Head of caudate nucleus (tissue), 42 donors: ENCODE results near the gene ACBD3.

Experiments
- DNase-seq, 42 donors: peaks; one replicate each; pipeline versions ENCODE4 v3.0.0 to v3.0.0-alpha.2; 2020 to 2021; ENCODE audit warnings: mixed read lengths in 7 of 42
- intact Hi-C: fragments of 100-400 bp; cut with DNase I; formaldehyde crosslinking; loops from one replicate; pipeline ENCODE4 v1.15.0; 2022

Gene ACBD3

GRCh38 chr1:226121587-226122400, 64.7 kb downstream of the ACBD3 start:
- intact Hi-C loops: loop anchor here (5.0 to 10.0 kb wide), 4 partner anchors 59 to 213 kb away; partner anchors contain the start of genes ACBD3, H3-3A and SDE2
- DNase-seq: peak in 40 of 42 donors; percentile 23 to 85 (median 68)

- DNase-seq: no peak
- intact Hi-C loops: loop anchor here (5.0 to 10.0 kb wide), 4 partner anchors 59 to 214 kb away; partner anchors contain the start of genes ACBD3, H3-3A and SDE2
These were observed 65.4 kb downstream of the ACBD3 start for GRCh38 chr1:226121049-226121586.

DNA sequence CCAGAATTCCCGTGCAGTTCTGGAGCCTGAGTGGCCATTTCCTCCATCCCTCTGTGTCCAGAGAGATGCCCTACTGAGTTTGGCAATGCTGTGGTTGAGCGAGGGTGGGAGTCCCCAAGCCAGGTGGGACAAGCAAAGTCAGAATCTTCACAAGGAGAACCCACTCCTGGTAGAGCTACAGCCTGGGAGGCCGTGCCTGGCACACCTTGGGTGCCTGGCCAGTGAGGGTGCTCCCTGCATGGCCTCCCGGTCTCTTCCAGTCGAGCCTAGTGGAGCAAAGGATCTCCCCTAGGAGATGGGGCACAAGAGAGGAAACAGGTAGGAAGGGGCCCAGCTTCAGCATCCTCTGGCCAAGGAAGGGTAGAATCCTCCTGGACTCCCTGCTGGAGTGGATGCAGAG, 66.1 kb downstream of the ACBD3 start:
- intact Hi-C loops: loop anchor here (5.0 to 10.0 kb wide), 4 partner anchors 58 to 214 kb away; partner anchors contain the start of genes ACBD3, H3-3A and SDE2

GRCh38 chr1:226119169-226119568, 67.4 kb downstream of the ACBD3 start:
- intact Hi-C loops: no loop called here
- DNase-seq: no peak

More for the DNA sequence above, 66.1 kb downstream of the ACBD3 start:
- DNase-seq: no peak

GRCh38 chr1:226118357-226118756, 68.2 kb downstream of the ACBD3 start:
- intact Hi-C loops: no loop called here
- no peak for DNase-seq

DNA sequence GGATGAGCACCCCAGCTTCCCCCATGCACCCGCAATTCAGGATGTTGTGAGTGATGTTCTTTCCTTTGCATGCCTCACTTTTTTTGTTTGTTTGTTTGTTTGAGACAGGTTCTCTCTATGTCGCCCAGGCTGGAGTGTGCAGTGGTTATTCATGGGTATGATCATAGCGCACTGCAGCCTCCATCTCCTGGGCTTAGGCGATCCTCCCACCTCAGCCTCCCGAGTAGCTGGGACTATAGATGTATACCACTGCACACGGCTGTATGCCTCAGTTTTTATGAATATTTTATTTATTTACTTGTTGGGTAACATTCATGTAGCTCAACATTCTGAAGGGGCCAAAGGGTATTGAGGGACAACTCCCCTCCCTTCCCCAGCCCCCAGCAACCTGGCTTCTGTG, 69.2 kb downstream of the ACBD3 start:
- intact Hi-C loops: no loop called here
- no peak for DNase-seq

GRCh38 chr1:226116673-226117072, 69.9 kb downstream of the ACBD3 start:
- intact Hi-C loops: no loop called here
- DNase-seq: no peak

- intact Hi-C loops: no loop called here
- no peak for DNase-seq
These were observed 73.9 kb downstream of the ACBD3 start for GRCh38 chr1:226112626-226113025.

DNA sequence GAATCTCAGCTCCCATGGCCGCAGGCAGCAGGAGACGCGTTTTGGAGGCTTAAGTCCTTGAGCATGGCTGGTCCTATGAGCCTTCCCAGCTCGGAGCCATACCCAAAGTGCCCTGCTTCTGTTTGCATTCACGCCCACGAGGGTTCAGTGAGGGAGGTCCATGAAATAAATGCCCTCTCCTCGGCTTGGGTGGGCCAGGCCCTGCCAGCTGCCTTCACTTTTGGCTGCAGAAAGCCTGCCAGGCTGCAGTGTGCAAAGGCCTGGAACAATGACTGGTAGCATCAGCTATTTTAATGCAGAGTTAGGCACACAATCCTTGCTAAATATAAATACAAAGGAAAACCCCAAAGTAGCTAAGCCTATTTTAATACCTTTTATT, 74.7 kb downstream of the ACBD3 start:
- DNase-seq: peak in 1 of 42 donors; percentile 14
- intact Hi-C loops: no loop called here

- DNase-seq: peak in 1 of 42 donors; percentile 33
- intact Hi-C loops: no loop called here
These were observed 75.3 kb downstream of the ACBD3 start for GRCh38 chr1:226111098-226111882.

GRCh38 chr1:226110249-226111097, 76.1 kb downstream of the ACBD3 start:
- intact Hi-C loops: no loop called here
- peak in 40 of 42 donors; percentile 32 to 81 (median 56) for DNase-seq

GRCh38 chr1:226109829-226110248, 76.7 kb downstream of the ACBD3 start:
- intact Hi-C loops: no loop called here
- peak; percentile 80 to 97 (median 92) for DNase-seq

- intact Hi-C loops: no loop called here
- DNase-seq: peak in 6 of 42 donors; percentile 13 to 43 (median 30)
These were observed 77.4 kb downstream of the ACBD3 start for GRCh38 chr1:226108935-226109828.

- intact Hi-C loops: no loop called here
- DNase-seq: no peak
These were observed 78.8 kb downstream of the ACBD3 start for GRCh38 chr1:226107471-226108460.

- intact Hi-C loops: no loop called here
- no peak for DNase-seq
These were observed 81.8 kb downstream of the ACBD3 start for GRCh38 chr1:226104671-226105121.
